Glomerular endothelial cell (primary cell): ENCODE data around the gene ZNF239. TPM values are rescaled to one million over a fixed set of nuclear protein-coding genes. Genes with fewer than 3 reads are reported as not detected.
"Not testable (repeated sequence)": the region's sequence is repeated elsewhere in the genome, so short reads cannot be mapped to it uniquely, and the experiment has no call there.

ENCODE experiments used
- DNase-seq: peaks from one replicate; pipeline ENCODE4 v3.0.0-alpha.2; 2011; ENCODE audit warnings: low read depth, low spot score; ENCODE audit errors: extremely low read depth
- total RNA-seq: library from RNA; depleted of rRNA; stranded (reverse); fragments of >200 nt; gene quantifications from 2 replicates; pipeline ENCODE4 v1.2.3, GENCODE V29; 2015

Gene ZNF239
- 1.8 and 2.3 TPM in 2 replicates for total RNA-seq

GRCh38 chr10:43574001-43574892 is at the start of gene ZNF239:
Gene ZNF239, minus strand, starts transcription at chr10:43574616. Its CDS starts 16,537 bp downstream, at chr10:43558079.
- DNase-seq: no peak

- no peak for DNase-seq
These were observed 48.9 kb upstream of the ZNF239 start for GRCh38 chr10:43623351-43623750.

- DNase-seq: no peak
These were observed 47.6 kb upstream of the ZNF239 start for GRCh38 chr10:43622038-43622437.

GRCh38 chr10:43619368-43619767 is 45.0 kb upstream of the ZNF239 start:
- no peak for DNase-seq

GRCh38 chr10:43616697-43617370 is 42.4 kb upstream of the ZNF239 start:
- no peak for DNase-seq

- no peak for DNase-seq
These were observed 36.2 kb upstream of the ZNF239 start for GRCh38 chr10:43610636-43611035.

- DNase-seq: no peak
These were observed 32.8 kb upstream of the ZNF239 start for GRCh38 chr10:43607199-43607573.

GRCh38 chr10:43606323-43607198 is 32.1 kb upstream of the ZNF239 start, which contains the start of gene ZNF485:
Gene ZNF485, plus strand, starts transcription at chr10:43606438. Its CDS starts 613 bp downstream, at chr10:43607051.
- DNase-seq: peak; percentile 14

- no peak for DNase-seq
These were observed 31.5 kb upstream of the ZNF239 start for GRCh38 chr10:43605850-43606322.

GRCh38 chr10:43601576-43601975 is 27.2 kb upstream of the ZNF239 start:
- DNase-seq: not testable (repeated sequence)

- DNase-seq: no peak
These were observed 24.9 kb upstream of the ZNF239 start for GRCh38 chr10:43599333-43599732.

GRCh38 chr10:43598446-43598845 is 24.0 kb upstream of the ZNF239 start:
- DNase-seq: no peak

- DNase-seq: no peak
These were observed 22.1 kb upstream of the ZNF239 start for GRCh38 chr10:43596546-43596945.

GRCh38 chr10:43595739-43596298 is 21.4 kb upstream of the ZNF239 start:
- DNase-seq: no peak

- peak; percentile 20 for DNase-seq
These were observed 20.7 kb upstream of the ZNF239 start for GRCh38 chr10:43594944-43595589.

- no peak for DNase-seq
These were observed 17.0 kb upstream of the ZNF239 start for GRCh38 chr10:43591303-43591904.

GRCh38 chr10:43586730-43587115 is 12.3 kb upstream of the ZNF239 start:
- DNase-seq: not testable (repeated sequence)

- no peak for DNase-seq
These were observed 11.7 kb upstream of the ZNF239 start for GRCh38 chr10:43585981-43586729.

- DNase-seq: no peak
These were observed 10.6 kb upstream of the ZNF239 start for GRCh38 chr10:43585046-43585445.
